GM19395 (cell line): ENCODE results near the gene POLD2.

Source experiments
- ATAC-seq: cut with Tn5 transposase; IDR thresholded peaks from one replicate; pipeline ENCODE4 v1.9.1; 2021; ENCODE audit warnings: mild to moderate bottlenecking, moderate library complexity; ENCODE audit not compliant: unreplicated experiment

The POLD2 gene

DNA sequence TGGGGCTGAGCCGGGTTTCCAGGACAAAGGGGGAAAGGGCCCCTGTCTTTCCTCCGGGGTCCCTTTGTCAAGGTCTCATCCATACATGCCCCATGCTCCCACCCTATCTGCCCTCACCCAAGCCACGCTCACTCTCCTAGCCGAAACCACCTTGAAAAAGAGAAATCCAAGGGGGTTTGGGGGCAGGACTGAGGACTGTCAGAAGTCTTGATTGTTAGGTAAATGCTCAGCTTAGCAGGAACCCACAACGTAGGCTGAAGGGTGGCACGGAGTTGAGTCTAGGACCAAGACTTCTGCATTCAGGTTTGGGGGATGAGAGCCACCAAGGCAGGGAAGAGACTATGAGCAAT, 57.3 kb downstream of the POLD2 start:
- ATAC-seq, result no peak

DNA sequence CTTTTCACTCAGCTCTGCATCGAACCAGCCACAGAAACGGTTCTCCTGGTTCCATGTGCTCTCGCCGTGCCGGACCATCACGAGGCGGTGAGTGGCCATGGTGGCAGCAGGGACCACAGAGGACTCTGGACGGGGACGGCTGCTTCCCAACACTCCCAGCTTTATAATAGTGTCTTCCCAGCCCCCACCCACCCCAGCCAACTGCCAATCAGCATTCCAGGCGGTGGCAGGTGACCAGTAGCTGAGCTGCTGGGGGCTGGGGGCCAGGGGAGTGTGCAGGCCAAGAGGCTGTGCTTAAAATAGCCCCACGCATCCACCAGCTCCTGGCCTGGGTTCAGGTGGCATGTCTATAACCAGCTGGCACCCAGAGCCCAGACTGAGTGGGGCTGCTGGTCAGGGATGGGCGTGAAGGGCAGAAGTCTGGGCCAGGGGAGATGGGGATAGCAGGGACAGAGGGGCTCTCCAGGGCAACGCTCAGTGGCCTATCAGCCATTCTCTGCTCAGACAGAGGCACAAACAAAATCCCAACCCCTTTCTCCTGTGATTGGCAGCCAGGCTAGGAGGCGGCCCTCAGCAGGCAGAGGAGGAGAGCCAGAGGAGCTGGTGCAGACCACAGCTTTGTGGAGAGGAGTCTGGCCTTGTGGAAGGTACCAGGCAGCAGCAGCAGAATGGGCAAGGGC, 57.8 kb downstream of the POLD2 start, which contains the start of gene PGAM2:
Gene PGAM2 (minus strand): TSS at position 137 of the 680 bp plus-strand sequence. CDS start 38 bp downstream, at position 99.
- ATAC-seq, result no peak

DNA sequence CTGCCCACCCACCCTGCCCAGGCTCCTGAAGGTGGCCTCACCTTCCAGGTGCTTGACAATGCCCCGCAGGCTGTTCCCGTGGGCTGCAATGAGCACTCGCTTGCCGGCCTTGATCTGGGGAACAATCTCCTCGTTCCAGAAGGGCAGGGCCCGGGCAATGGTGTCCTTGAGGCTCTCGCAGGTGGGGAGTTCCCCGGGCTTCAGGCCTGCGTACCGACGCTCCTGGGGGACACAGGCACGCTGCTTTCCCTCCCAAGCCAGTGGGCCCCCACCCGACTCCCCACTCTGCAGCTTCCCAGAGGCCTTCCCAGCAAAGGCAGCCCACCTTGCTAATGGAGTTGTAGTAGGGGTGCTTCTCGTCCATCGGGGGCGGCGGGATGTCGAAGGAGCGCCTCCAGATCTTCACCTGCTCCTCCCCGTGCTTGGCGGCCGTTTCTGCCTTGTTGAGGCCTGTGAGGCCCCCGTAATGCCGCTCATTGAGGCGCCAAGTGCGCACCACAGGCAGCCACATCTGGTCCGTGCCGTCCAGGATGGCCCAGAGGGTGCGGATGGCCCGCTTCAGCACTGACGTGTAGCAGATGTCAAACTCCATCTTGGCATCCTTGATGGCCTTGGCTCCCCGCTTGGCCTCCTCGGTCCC, 58.4 kb downstream of the POLD2 start:
- no peak for ATAC-seq
